HG03442 (cell line): ENCODE data around the gene ZNRF2.

Experiments used
- ATAC-seq: cut with Tn5 transposase; IDR thresholded peaks from one replicate; pipeline ENCODE4 v1.9.1; 2021; ENCODE audit warnings: mild to moderate bottlenecking, moderate library complexity; ENCODE audit not compliant: unreplicated experiment

The ZNRF2 gene

GRCh38 chr7:30284298-30285066, at the start of gene ZNRF2:
Gene ZNRF2, plus strand, starts transcription at chr7:30284597. Its CDS starts 761 bp downstream, at chr7:30285358.
- peak; percentile 84 for ATAC-seq

GRCh38 chr7:30237271-30237695, 47.1 kb upstream of the ZNRF2 start:
- no peak for ATAC-seq

- peak; percentile 61 for ATAC-seq
Measured at GRCh38 chr7:30238721-30239441, 45.5 kb upstream of the ZNRF2 start.

GRCh38 chr7:30240106-30240800, 44.1 kb upstream of the ZNRF2 start:
- ATAC-seq, result no peak

GRCh38 chr7:30241767-30242166, 42.6 kb upstream of the ZNRF2 start:
- ATAC-seq, result peak; percentile 37

GRCh38 chr7:30244340-30244739, 40.1 kb upstream of the ZNRF2 start:
- no peak for ATAC-seq

- ATAC-seq, result no peak
Measured at GRCh38 chr7:30245913-30246312, 38.5 kb upstream of the ZNRF2 start.

- ATAC-seq, result no peak
Measured at GRCh38 chr7:30246392-30246791, 38.0 kb upstream of the ZNRF2 start.

GRCh38 chr7:30247541-30248401, 36.6 kb upstream of the ZNRF2 start:
- ATAC-seq, result no peak

GRCh38 chr7:30249316-30249715, 35.1 kb upstream of the ZNRF2 start:
- no peak for ATAC-seq

GRCh38 chr7:30249986-30250774, 34.2 kb upstream of the ZNRF2 start:
- no peak for ATAC-seq

- no peak for ATAC-seq
Measured at GRCh38 chr7:30251708-30252329, 32.6 kb upstream of the ZNRF2 start.

- ATAC-seq, result no peak
Measured at GRCh38 chr7:30252885-30253795, 31.3 kb upstream of the ZNRF2 start.

- ATAC-seq, result no peak
Measured at GRCh38 chr7:30253796-30254165, 30.6 kb upstream of the ZNRF2 start.

- ATAC-seq, result no peak
Measured at GRCh38 chr7:30254248-30254647, 30.1 kb upstream of the ZNRF2 start.

GRCh38 chr7:30254717-30255063, 29.7 kb upstream of the ZNRF2 start:
- no peak for ATAC-seq

GRCh38 chr7:30255064-30255769, 29.2 kb upstream of the ZNRF2 start:
- no peak for ATAC-seq

GRCh38 chr7:30256349-30256858, 28.0 kb upstream of the ZNRF2 start:
- ATAC-seq, result no peak
